Measurements from ENCODE around the gene VPREB1. TPM values are rescaled to one million over a fixed set of nuclear protein-coding genes. Genes with fewer than 3 reads are reported as not detected.

Gene VPREB1
- total RNA-seq, 1 experiment from 2014 or later: not detected

DNA sequence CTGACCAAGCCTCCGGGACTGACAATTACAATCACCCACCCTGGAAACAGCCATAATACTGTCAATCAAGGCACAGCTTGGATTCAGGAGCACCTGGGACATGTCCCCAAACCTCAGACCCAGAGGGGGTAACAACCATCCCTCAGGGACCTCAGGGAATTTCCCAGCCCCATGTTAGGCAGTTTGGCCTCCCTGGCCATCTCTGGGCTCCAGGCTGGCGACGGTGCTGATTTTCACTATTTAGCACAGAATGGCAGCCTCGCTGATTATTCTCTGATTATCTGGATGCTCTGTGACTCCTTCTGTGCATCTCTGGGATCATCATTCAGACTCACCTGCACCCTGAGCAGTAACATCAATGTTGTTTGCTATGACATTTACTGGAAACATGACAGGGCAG, 45.8 kb upstream of the VPREB1 start:
- intact Hi-C loops (cut with micrococcal nuclease): no loop called here
- Histone ChIP-seq H4K20me1 (ENCODE audit: insufficient read depth) (no peaks in the 10 kb centered on the region), H3K79me2 (ENCODE audit: insufficient read depth, low read length) (no peaks in the 10 kb centered on the region), H3K4me2 (ENCODE audit: low read length) (no peak overlapping the region), H3K9ac (ENCODE audit: low read length) (no peak overlapping the region), H3K36me3 (ENCODE audit: control insufficient read depth in 1 of 2, insufficient read depth in 2 of 2, low read length in 2 of 2) (no peaks in the 10 kb centered on the region), H3K4me1 (ENCODE audit: control insufficient read depth in 1 of 2, insufficient read depth in 2 of 2, low read length in 2 of 2) (no peaks in the 10 kb centered on the region), H3K27ac (ENCODE audit: low read depth, low read length) (no peak overlapping the region), H3K9me2 (ENCODE audit: insufficient read depth) (no peaks in the 10 kb centered on the region), H3K27me3 (ENCODE audit: insufficient read depth, low read length) (peaks cover 5% of the 10 kb centered on the region; the same call in 1 of the 2 replicates), H3K9me3 (ENCODE audit: control insufficient read depth in 1 of 2, insufficient read depth in 1 of 2, low read depth in 1 of 2, low read length in 2 of 2) (no peaks in the 10 kb centered on the region), H2AFZ (ENCODE audit: low read depth, low read length, poor library complexity, severe bottlenecking) (no peak overlapping the region), H3K4me3 (replicated peaks in 1 of 2; ENCODE audit: low read depth in 1 of 2, low read length in 2 of 2) (no peak overlapping the region)
- DNase-seq (ENCODE audit: low read depth, low spot score): no peak
- no TSS peak for BruUV-seq (replicated peaks)
- ChIA-PET CTCF (no interaction called here), POLR2A (no interaction called here), RAD21 (ENCODE audit: low non-redundant PET in 1 of 2, low total read pairs in 2 of 2, uncharacterized antibody in 2 of 2, unreplicated experiment in 2 of 2) (no interaction called here)
- ATAC-seq: no peak
- TF ChIP-seq YY1 (IDR thresholded peaks at IDR 0.05; ENCODE audit: extremely low read depth, insufficient replicate concordance, low read depth, low read length): no peak
- TF ChIP-seq JUND (IDR thresholded peaks at IDR 0.05): no peak
- TF ChIP-seq TCF7L2 (IDR thresholded peaks at IDR 0.05; ENCODE audit: borderline replicate concordance, extremely low read depth, insufficient read depth, insufficient read length): no peak
- no peak for TF ChIP-seq EGR1 (IDR thresholded peaks at IDR 0.05; ENCODE audit: low read depth)

- Histone ChIP-seq H3K27me3 (ENCODE audit: insufficient read depth, low read length) (peaks cover 5% of the 10 kb centered on the region; the same call in 1 of the 2 replicates), H4K20me1 (ENCODE audit: insufficient read depth) (no peaks in the 10 kb centered on the region), H2AFZ (ENCODE audit: low read depth, low read length, poor library complexity, severe bottlenecking) (no peak overlapping the region), H3K4me1 (ENCODE audit: control insufficient read depth in 1 of 2, insufficient read depth in 2 of 2, low read length in 2 of 2) (no peaks in the 10 kb centered on the region), H3K4me2 (ENCODE audit: low read length) (no peak overlapping the region), H3K4me3 (replicated peaks in 1 of 2; ENCODE audit: low read depth in 1 of 2, low read length in 2 of 2) (no peak overlapping the region), H3K9ac (ENCODE audit: low read length) (no peak overlapping the region), H3K9me3 (ENCODE audit: control insufficient read depth in 1 of 2, insufficient read depth in 1 of 2, low read depth in 1 of 2, low read length in 2 of 2) (no peaks in the 10 kb centered on the region), H3K9me2 (ENCODE audit: insufficient read depth) (no peaks in the 10 kb centered on the region), H3K36me3 (ENCODE audit: control insufficient read depth in 1 of 2, insufficient read depth in 2 of 2, low read length in 2 of 2) (no peaks in the 10 kb centered on the region), H3K27ac (ENCODE audit: low read depth, low read length) (no peak overlapping the region), H3K79me2 (ENCODE audit: insufficient read depth, low read length) (no peaks in the 10 kb centered on the region)
- ChIA-PET POLR2A (no interaction called here), CTCF (no interaction called here), RAD21 (ENCODE audit: low non-redundant PET in 1 of 2, low total read pairs in 2 of 2, uncharacterized antibody in 2 of 2, unreplicated experiment in 2 of 2) (no interaction called here)
- ATAC-seq (no peak), DNase-seq (ENCODE audit: low read depth, low spot score) (no peak)
- TF ChIP-seq POLR2AphosphoS5 (IDR thresholded peaks at IDR 0.05; ENCODE audit: low read depth, low read length): no peak
- no peak for TF ChIP-seq TCF7L2 (IDR thresholded peaks at IDR 0.05; ENCODE audit: borderline replicate concordance, extremely low read depth, insufficient read depth, insufficient read length)
- TF ChIP-seq FOSL1 (IDR thresholded peaks at IDR 0.05; ENCODE audit: low read depth): no peak
- no peak for TF ChIP-seq EZH2phosphoT487 (IDR thresholded peaks at IDR 0.05; ENCODE audit: borderline replicate concordance)
- no peak for TF ChIP-seq MAX (IDR thresholded peaks at IDR 0.05)
- TF ChIP-seq YY1 (IDR thresholded peaks at IDR 0.05; ENCODE audit: extremely low read depth, insufficient replicate concordance, low read depth, low read length): no peak
- TF ChIP-seq, protein P1, sequence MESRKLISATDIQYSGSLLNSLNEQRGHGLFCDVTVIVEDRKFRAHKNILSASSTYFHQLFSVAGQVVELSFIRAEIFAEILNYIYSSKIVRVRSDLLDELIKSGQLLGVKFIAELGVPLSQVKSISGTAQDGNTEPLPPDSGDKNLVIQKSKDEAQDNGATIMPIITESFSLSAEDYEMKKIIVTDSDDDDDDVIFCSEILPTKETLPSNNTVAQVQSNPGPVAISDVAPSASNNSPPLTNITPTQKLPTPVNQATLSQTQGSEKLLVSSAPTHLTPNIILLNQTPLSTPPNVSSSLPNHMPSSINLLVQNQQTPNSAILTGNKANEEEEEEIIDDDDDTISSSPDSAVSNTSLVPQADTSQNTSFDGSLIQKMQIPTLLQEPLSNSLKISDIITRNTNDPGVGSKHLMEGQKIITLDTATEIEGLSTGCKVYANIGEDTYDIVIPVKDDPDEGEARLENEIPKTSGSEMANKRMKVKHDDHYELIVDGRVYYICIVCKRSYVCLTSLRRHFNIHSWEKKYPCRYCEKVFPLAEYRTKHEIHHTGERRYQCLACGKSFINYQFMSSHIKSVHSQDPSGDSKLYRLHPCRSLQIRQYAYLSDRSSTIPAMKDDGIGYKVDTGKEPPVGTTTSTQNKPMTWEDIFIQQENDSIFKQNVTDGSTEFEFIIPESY (IDR thresholded peaks at IDR 0.05; ENCODE audit: extremely low read depth, insufficient replicate concordance, low read length): no peak
- TF ChIP-seq CEBPB (IDR thresholded peaks at IDR 0.05; ENCODE audit: low read depth): no peak
- TF ChIP-seq CTCF (IDR thresholded peaks at IDR 0.05 in 2 of 3, conservative IDR thresholded peaks at IDR 0.05 in 1 of 3; ENCODE audit: borderline replicate concordance in 1 of 3, insufficient read depth in 1 of 3, low read depth in 2 of 3, low read length in 2 of 3): no peak
- no peak for TF ChIP-seq SRF (IDR thresholded peaks at IDR 0.05; ENCODE audit: low read depth)
- intact Hi-C loops (cut with micrococcal nuclease): loop anchor here (10.0 kb wide), 3 partner anchors 45 to 215 kb away; no protein-coding TSS in a partner anchor
- no TSS peak for BruUV-seq (replicated peaks)
These were observed 45.0 kb upstream of the VPREB1 start for GRCh38 chr22:22199634-22200033.
